MCF 10A (cell line): Measurements from ENCODE around the gene MORC1. TPM values are rescaled to one million over a fixed set of nuclear protein-coding genes. Genes with fewer than 3 reads are reported as not detected.

Experiments used
- BruUV-seq: library from RNA; stranded (reverse); fragments of 400-500 nt; replicated peaks from 2 replicates; lab custom pipeline; 2021; lab: Mats Ljungman, UMichigan
- CTCF ChIA-PET: fragments of 300-600 bp; sonication (Branson Sonifier 250); formaldehyde crosslinking; extraction: SDS; loops from one replicate; lab custom pipeline; 2021; ENCODE audit warnings: antibody characterized with exemption, inconsistent platforms; lab: Yijun Ruan, JAX
- POLR2A ChIA-PET: fragments of 300-600, 350-650 bp; sonication (Branson Sonifier 250); formaldehyde crosslinking; extraction: SDS; loops from one replicate; lab custom pipeline; 2020; ENCODE audit warnings: antibody characterized with exemption, inconsistent platforms; lab: Yijun Ruan, JAX
- DNase-seq: peaks from one replicate; pipeline ENCODE4 v3.0.0-alpha.2; 2018; ENCODE audit not compliant: unreplicated experiment
- H3K27ac Mint-ChIP-seq: one replicate; pipeline ENCODE4 v1.8.0; 2022; ENCODE audit warnings: mild to moderate bottlenecking, low read depth, mixed read lengths; ENCODE audit not compliant: unreplicated experiment
- H3K27me3 Mint-ChIP-seq: one replicate; pipeline ENCODE4 v1.8.0; 2022; ENCODE audit warnings: mixed read lengths; ENCODE audit not compliant: insufficient read depth, unreplicated experiment
- H3K36me3 Mint-ChIP-seq: one replicate; pipeline ENCODE4 v1.8.0; 2022; ENCODE audit warnings: mild to moderate bottlenecking, moderate library complexity, mixed read lengths; ENCODE audit not compliant: insufficient read depth, unreplicated experiment
- H3K4me1 Mint-ChIP-seq: one replicate; pipeline ENCODE4 v1.8.0; 2022; ENCODE audit warnings: mixed read lengths; ENCODE audit not compliant: insufficient read depth, unreplicated experiment
- H3K4me3 Mint-ChIP-seq: one replicate; pipeline ENCODE4 v1.8.0; 2022; ENCODE audit warnings: mild to moderate bottlenecking, moderate library complexity, mixed read lengths; ENCODE audit not compliant: unreplicated experiment
- H3K9me3 Mint-ChIP-seq: one replicate; pipeline ENCODE4 v1.8.0; 2022; ENCODE audit warnings: mixed read lengths; ENCODE audit not compliant: unreplicated experiment
- CTCF ChIP-seq: fragments of 200-600 bp; IDR thresholded peaks from one replicate; pipeline ENCODE4 v1.8.0; 2022; ENCODE audit warnings: antibody characterized with exemption, mild to moderate bottlenecking; ENCODE audit not compliant: unreplicated experiment
- intact Hi-C: fragments of 100-400 bp; cut with micrococcal nuclease; formaldehyde crosslinking; loops from 2 replicates; pipeline ENCODE4 v1.14.1; 2022
- total RNA-seq: library from RNA; stranded (reverse); gene quantifications from 2 replicates; pipeline ENCODE4 v1.2.3, GENCODE V29; 2022

MORC1 gene
- total RNA-seq, 1 experiment from 2014 or later: not detected

- H3K27me3 Mint-ChIP-seq: no peaks in the 10 kb centered on the region
- no peak for TF ChIP-seq CTCF
- no peaks in the 10 kb centered on the region for H3K36me3 Mint-ChIP-seq
- BruUV-seq: no TSS peak
- ChIA-PET CTCF (no interaction called here), POLR2A (no interaction called here)
- no peak for DNase-seq
- intact Hi-C loops: no loop called here
- H3K9me3 Mint-ChIP-seq: no peaks in the 10 kb centered on the region
- H3K4me1 Mint-ChIP-seq: no peaks in the 10 kb centered on the region
- H3K27ac Mint-ChIP-seq: no peak overlapping the region
- no peak overlapping the region for H3K4me3 Mint-ChIP-seq
Observed at GRCh38 chr3:109122690-109123089, 4.8 kb upstream of the MORC1 start.

GRCh38 chr3:109118584-109118983 is 650 bp upstream of the MORC1 start:
- TF ChIP-seq CTCF: no peak
- Mint-ChIP-seq H3K4me3 (no peak overlapping the region), H3K9me3 (no peaks in the 10 kb centered on the region), H3K36me3 (no peaks in the 10 kb centered on the region), H3K4me1 (no peaks in the 10 kb centered on the region), H3K27me3 (no peaks in the 10 kb centered on the region), H3K27ac (no peak overlapping the region)
- ChIA-PET CTCF (interaction anchor here (1.0 kb wide), 1 partner anchor 37 kb away, joined by 3 read pairs; no protein-coding TSS in a partner anchor), POLR2A (interaction anchor here (0.5 kb wide), 1 partner anchor 626 kb away, joined by 3 read pairs; no protein-coding TSS in a partner anchor)
- intact Hi-C loops: no loop called here
- DNase-seq: no peak
- BruUV-seq: no TSS peak

- intact Hi-C loops: no loop called here
- Mint-ChIP-seq H3K27me3 (no peaks in the 10 kb centered on the region), H3K9me3 (no peaks in the 10 kb centered on the region), H3K27ac (no peak overlapping the region), H3K4me1 (no peaks in the 10 kb centered on the region), H3K4me3 (no peak overlapping the region), H3K36me3 (no peaks in the 10 kb centered on the region)
- ChIA-PET CTCF (no interaction called here), POLR2A (interaction anchor here (1.3 kb wide), 1 partner anchor 18 kb away, joined by 3 read pairs; no protein-coding TSS in a partner anchor)
- TF ChIP-seq CTCF: no peak
- DNase-seq: no peak
- no TSS peak for BruUV-seq
Observed at GRCh38 chr3:109116031-109116430, 1.9 kb downstream of the MORC1 start.

GRCh38 chr3:109115451-109115850 is 2.5 kb downstream of the MORC1 start:
- no peaks in the 10 kb centered on the region for H3K4me1 Mint-ChIP-seq
- BruUV-seq: no TSS peak
- no peak overlapping the region for H3K4me3 Mint-ChIP-seq
- no peak overlapping the region for H3K27ac Mint-ChIP-seq
- no peaks in the 10 kb centered on the region for H3K36me3 Mint-ChIP-seq
- intact Hi-C loops: no loop called here
- CTCF ChIA-PET: no interaction called here
- TF ChIP-seq CTCF: no peak
- no peaks in the 10 kb centered on the region for H3K27me3 Mint-ChIP-seq
- DNase-seq: no peak
- H3K9me3 Mint-ChIP-seq: no peaks in the 10 kb centered on the region
- POLR2A ChIA-PET: interaction anchor here (1.3 kb wide), 1 partner anchor 17 kb away, joined by 3 read pairs; no protein-coding TSS in a partner anchor
